GM19463 (cell line): ENCODE results near the gene MSL1.

Source experiments
- ATAC-seq: cut with Tn5 transposase; IDR thresholded peaks from one replicate; pipeline ENCODE4 v1.9.1; 2021; ENCODE audit warnings: mild to moderate bottlenecking, moderate library complexity; ENCODE audit not compliant: unreplicated experiment

The MSL1 gene

GRCh38 chr17:40103688-40104087, 18.1 kb upstream of the MSL1 start:
- ATAC-seq = no peak

- ATAC-seq = no peak
Observed at GRCh38 chr17:40104594-40105486, 16.9 kb upstream of the MSL1 start.

- no peak for ATAC-seq
Observed at GRCh38 chr17:40105861-40106759, 15.7 kb upstream of the MSL1 start.

- ATAC-seq = no peak
Observed at GRCh38 chr17:40106760-40107521, 14.8 kb upstream of the MSL1 start.

GRCh38 chr17:40107522-40108174, 14.1 kb upstream of the MSL1 start:
- ATAC-seq = no peak

- no peak for ATAC-seq
Observed at GRCh38 chr17:40108970-40109824, 12.6 kb upstream of the MSL1 start.

- no peak for ATAC-seq
Observed at GRCh38 chr17:40110026-40110845, 11.5 kb upstream of the MSL1 start.

- no peak for ATAC-seq
Observed at GRCh38 chr17:40111221-40112128, 10.3 kb upstream of the MSL1 start.

- no peak for ATAC-seq
Observed at GRCh38 chr17:40112191-40112711, 9.5 kb upstream of the MSL1 start.

GRCh38 chr17:40112718-40113109, 9.1 kb upstream of the MSL1 start:
- no peak for ATAC-seq

GRCh38 chr17:40113110-40113906, 8.5 kb upstream of the MSL1 start:
- ATAC-seq = peak; percentile 83

GRCh38 chr17:40113907-40114245, 7.9 kb upstream of the MSL1 start:
- ATAC-seq = no peak

- no peak for ATAC-seq
Observed at GRCh38 chr17:40115101-40115436, 6.7 kb upstream of the MSL1 start.

- peak; percentile 36 for ATAC-seq
Observed at GRCh38 chr17:40122136-40122998, 596 bp downstream of the MSL1 start.

- no peak for ATAC-seq
Observed at GRCh38 chr17:40122999-40123810, 1.4 kb downstream of the MSL1 start.
